Peyer's patch (tissue), 4 donors: Measurements from ENCODE around the gene ACSBG1. TPM values are rescaled to one million over a fixed set of nuclear protein-coding genes. Genes with fewer than 3 reads are reported as not detected.

Source experiments
- DNase-seq, 3 donors: peaks; one replicate each; pipeline ENCODE4 v3.0.0-alpha.2; 2017 to 2019
- H3K27ac ChIP-seq, 4 donors: fragments of 200-600 bp; sonication (generic); one replicate each; pipeline ENCODE4 v1.5.1; 2016 to 2019
- H3K27me3 ChIP-seq, 2 donors: fragments of 200-600 bp; sonication (generic); one replicate each; pipeline ENCODE4 v1.5.1; 2019
- H3K36me3 ChIP-seq, 3 donors: fragments of 200-600 bp; sonication (generic); one replicate each; pipeline ENCODE4 v1.5.1; 2016 to 2019
- H3K4me1 ChIP-seq, 4 donors: fragments of 200-600 bp; sonication (generic); one replicate each; pipeline ENCODE4 v1.5.1; 2016 to 2019
- H3K4me3 ChIP-seq, 4 donors: fragments of 200-600 bp; sonication (generic); 1 replicate in 3 of 4; 2 replicates in 1 of 4; pipeline ENCODE4 v1.5.1; 2016 to 2019; ENCODE audit warnings: mild to moderate bottlenecking in 1 of 4
- H3K9me3 ChIP-seq, 4 donors: fragments of 200-600 bp; sonication (generic); one replicate each; pipeline ENCODE4 v1.5.1; 2016 to 2019; ENCODE audit warnings: mild to moderate bottlenecking in 1 of 4
- CTCF ChIP-seq, 6 experiments: fragments of 450-650 bp in 4 of 6; fragments of 200-600 bp in 2 of 6; sonication (generic) in 1 of 6; IDR thresholded peaks; one replicate each; pipeline ENCODE4 v1.5.1; 2017 to 2019; ENCODE audit warnings: antibody characterized with exemption in 6 of 6, mild to moderate bottlenecking in 3 of 6, moderate library complexity in 1 of 6
- POLR2A ChIP-seq, 2 donors: fragments of 450-650 bp; IDR thresholded peaks; one replicate each; pipeline ENCODE4 v1.5.1; 2017; ENCODE audit warnings: antibody characterized with exemption in 2 of 2, mild to moderate bottlenecking in 2 of 2, moderate library complexity in 2 of 2
- total RNA-seq, 4 donors: library from RNA; depleted of rRNA; stranded (reverse); fragments of >200 nt; gene quantifications; one replicate each; pipeline ENCODE4 v1.1.0, GENCODE V29; 2016

ACSBG1 gene
- not detected for total RNA-seq

- Histone ChIP-seq H3K4me3 (no peak within 1 kb of the TSS), H3K27ac (no peak within 1 kb of the TSS), H3K36me3 (no peaks in the 10 kb centered on the region), H3K9me3 (no peaks in the 10 kb centered on the region), H3K4me1 (peaks cover 0 to 4% (median 2%) of the 10 kb centered on the region in 4 donors), H3K27me3 (no peaks in the 10 kb centered on the region)
- no peak for TF ChIP-seq POLR2A (IDR thresholded peaks at IDR 0.05)
- TF ChIP-seq CTCF (IDR thresholded peaks at IDR 0.05): no peak
- peak in 1 of 3 donors; percentile 31 for DNase-seq
Observed at GRCh38 chr15:78234515-78235040, at the start of gene ACSBG1. Gene ACSBG1 (minus strand): TSS chr15:78234565. CDS start chr15:78234501, 64 bp downstream.

- Histone ChIP-seq H3K9me3 (no peaks in the 10 kb centered on the region), H3K36me3 (peaks cover 0 to 43% (median 0%) of the 10 kb centered on the region in 3 donors), H3K4me1 (no peaks in the 10 kb centered on the region), H3K4me3 (no peak overlapping the region), H3K27me3 (no peaks in the 10 kb centered on the region), H3K27ac (no peak overlapping the region)
- DNase-seq: no peak
- no peak for TF ChIP-seq POLR2A (IDR thresholded peaks at IDR 0.05)
- TF ChIP-seq CTCF (IDR thresholded peaks at IDR 0.05): no peak
Observed at GRCh38 chr15:78282324-78282723, 48.0 kb upstream of the ACSBG1 start.

- H3K27ac ChIP-seq: no peak overlapping the region
- no peaks in the 10 kb centered on the region for H3K4me1 ChIP-seq
- TF ChIP-seq CTCF (IDR thresholded peaks at IDR 0.05) (no peak), POLR2A (IDR thresholded peaks at IDR 0.05) (no peak)
- H3K4me3 ChIP-seq: no peak overlapping the region
- H3K9me3 ChIP-seq: no peaks in the 10 kb centered on the region
- H3K36me3 ChIP-seq: peaks cover 0 to 47% (median 0%) of the 10 kb centered on the region in 3 donors
- H3K27me3 ChIP-seq: no peaks in the 10 kb centered on the region
- no peak for DNase-seq
Observed at GRCh38 chr15:78280319-78281072, 46.1 kb upstream of the ACSBG1 start.

GRCh38 chr15:78276064-78276943, 41.9 kb upstream of the ACSBG1 start:
- peaks cover 0 to 60% (median 0%) of the 10 kb centered on the region in 3 donors for H3K36me3 ChIP-seq
- TF ChIP-seq POLR2A (IDR thresholded peaks at IDR 0.05) (no peak), CTCF (IDR thresholded peaks at IDR 0.05) (no peak)
- H3K9me3 ChIP-seq: no peaks in the 10 kb centered on the region
- no peak for DNase-seq
- no peak overlapping the region for H3K4me3 ChIP-seq
- no peaks in the 10 kb centered on the region for H3K4me1 ChIP-seq
- no peaks in the 10 kb centered on the region for H3K27me3 ChIP-seq
- H3K27ac ChIP-seq: no peak overlapping the region

- no peak for DNase-seq
- H3K36me3 ChIP-seq: peaks cover 0 to 58% (median 0%) of the 10 kb centered on the region in 3 donors
- H3K4me3 ChIP-seq: no peak overlapping the region
- TF ChIP-seq POLR2A (IDR thresholded peaks at IDR 0.05) (no peak), CTCF (IDR thresholded peaks at IDR 0.05) (no peak)
- no peak overlapping the region for H3K27ac ChIP-seq
- H3K27me3 ChIP-seq: no peaks in the 10 kb centered on the region
- H3K4me1 ChIP-seq: no peaks in the 10 kb centered on the region
- no peaks in the 10 kb centered on the region for H3K9me3 ChIP-seq
Observed at GRCh38 chr15:78274994-78275393, 40.6 kb upstream of the ACSBG1 start.
